ENCODE measurements around the gene SHKBP1. TPM values are rescaled to one million over a fixed set of nuclear protein-coding genes. Genes with fewer than 3 reads are reported as not detected.

SHKBP1 gene
- total and polyA plus RNA-seq, 2 of the 13 experiments (the other 11 are each of a cell fraction or from before 2014, with no cell fraction given), result 16.2 to 17.4 TPM

DNA sequence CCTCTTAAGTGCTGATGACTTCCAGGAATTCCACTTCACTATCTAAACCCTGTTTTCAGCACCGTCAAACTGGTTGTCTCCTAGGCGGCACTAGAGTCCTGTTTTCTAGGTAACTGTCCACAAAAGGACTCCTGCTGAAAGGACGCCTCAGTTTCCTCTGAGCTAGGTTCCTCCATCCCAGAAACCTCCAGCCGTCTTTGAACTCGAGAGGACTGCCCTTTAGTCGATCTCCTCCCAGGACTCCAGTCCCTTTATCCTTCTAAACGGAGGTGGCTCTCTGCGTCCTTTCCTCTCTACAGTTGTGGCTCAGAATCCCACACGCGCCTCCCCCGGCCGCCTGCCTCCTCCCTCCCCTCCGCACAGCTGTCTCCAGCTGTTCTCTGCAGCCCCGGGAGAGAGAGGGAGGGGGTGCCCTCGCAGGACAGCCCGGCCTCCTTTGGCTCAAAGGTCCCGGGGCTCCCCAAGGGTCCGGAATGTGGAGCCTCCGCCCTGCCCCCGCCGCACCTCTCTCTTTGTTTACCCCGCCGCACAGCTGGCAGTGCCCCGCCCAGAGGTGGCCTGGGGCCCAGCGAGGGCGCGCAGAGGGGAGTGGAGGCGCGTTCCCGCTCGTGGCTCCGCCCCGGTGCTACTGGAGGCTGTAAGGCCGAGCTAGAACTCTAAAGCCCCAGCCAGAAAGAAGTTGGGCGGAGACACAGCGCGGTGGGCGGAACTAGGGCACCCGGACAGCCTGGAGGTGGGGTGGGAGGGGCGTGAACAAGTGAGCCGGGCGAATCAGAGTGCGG, 26.9 kb downstream of the SHKBP1 start (continued):
- TF ChIP-seq, protein P1, sequence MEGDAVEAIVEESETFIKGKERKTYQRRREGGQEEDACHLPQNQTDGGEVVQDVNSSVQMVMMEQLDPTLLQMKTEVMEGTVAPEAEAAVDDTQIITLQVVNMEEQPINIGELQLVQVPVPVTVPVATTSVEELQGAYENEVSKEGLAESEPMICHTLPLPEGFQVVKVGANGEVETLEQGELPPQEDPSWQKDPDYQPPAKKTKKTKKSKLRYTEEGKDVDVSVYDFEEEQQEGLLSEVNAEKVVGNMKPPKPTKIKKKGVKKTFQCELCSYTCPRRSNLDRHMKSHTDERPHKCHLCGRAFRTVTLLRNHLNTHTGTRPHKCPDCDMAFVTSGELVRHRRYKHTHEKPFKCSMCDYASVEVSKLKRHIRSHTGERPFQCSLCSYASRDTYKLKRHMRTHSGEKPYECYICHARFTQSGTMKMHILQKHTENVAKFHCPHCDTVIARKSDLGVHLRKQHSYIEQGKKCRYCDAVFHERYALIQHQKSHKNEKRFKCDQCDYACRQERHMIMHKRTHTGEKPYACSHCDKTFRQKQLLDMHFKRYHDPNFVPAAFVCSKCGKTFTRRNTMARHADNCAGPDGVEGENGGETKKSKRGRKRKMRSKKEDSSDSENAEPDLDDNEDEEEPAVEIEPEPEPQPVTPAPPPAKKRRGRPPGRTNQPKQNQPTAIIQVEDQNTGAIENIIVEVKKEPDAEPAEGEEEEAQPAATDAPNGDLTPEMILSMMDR (CRISPR knock-in tag; IDR thresholded peaks at IDR 0.05), result peak; percentile 39; the same call in 1 of the 2 replicates
- no peak for TF ChIP-seq IKZF1 (IDR thresholded peaks at IDR 0.05)
- no peak for TF ChIP-seq BRCA1 (CRISPR knock-in tag; IDR thresholded peaks at IDR 0.05)
- TF ChIP-seq ZNF883 (CRISPR knock-in tag; IDR thresholded peaks at IDR 0.05; ENCODE audit: not compliant biosample characterization), result no peak
- no peak for TF ChIP-seq ZFP41 (CRISPR knock-in tag; IDR thresholded peaks at IDR 0.05; ENCODE audit: borderline replicate concordance)
- peak; percentile 51; the same call in 1 of the 2 replicates for TF ChIP-seq SALL2 (CRISPR knock-in tag; IDR thresholded peaks at IDR 0.05)
- peak; percentile 88 for TF ChIP-seq ZNF501 (CRISPR knock-in tag; IDR thresholded peaks at IDR 0.05)
- TF ChIP-seq, protein P2, sequence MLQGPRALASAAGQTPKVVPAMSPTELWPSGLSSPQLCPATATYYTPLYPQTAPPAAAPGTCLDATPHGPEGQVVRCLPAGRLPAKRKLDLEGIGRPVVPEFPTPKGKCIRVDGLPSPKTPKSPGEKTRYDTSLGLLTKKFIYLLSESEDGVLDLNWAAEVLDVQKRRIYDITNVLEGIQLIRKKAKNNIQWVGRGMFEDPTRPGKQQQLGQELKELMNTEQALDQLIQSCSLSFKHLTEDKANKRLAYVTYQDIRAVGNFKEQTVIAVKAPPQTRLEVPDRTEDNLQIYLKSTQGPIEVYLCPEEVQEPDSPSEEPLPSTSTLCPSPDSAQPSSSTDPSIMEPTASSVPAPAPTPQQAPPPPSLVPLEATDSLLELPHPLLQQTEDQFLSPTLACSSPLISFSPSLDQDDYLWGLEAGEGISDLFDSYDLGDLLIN (CRISPR knock-in tag; IDR thresholded peaks at IDR 0.05; ENCODE audit: borderline replicate concordance), result no peak
- TF ChIP-seq ARHGAP35 (CRISPR knock-in tag; IDR thresholded peaks at IDR 0.05; ENCODE audit: borderline replicate concordance), result peak; percentile 83; the same call in 1 of the 2 replicates
- TF ChIP-seq MEIS2 (CRISPR knock-in tag; IDR thresholded peaks at IDR 0.05), result peak; percentile 79; the same call in 1 of the 2 replicates
- TF ChIP-seq KLF16 (CRISPR knock-in tag; IDR thresholded peaks at IDR 0.05), result peak in 1 of 2 experiments; percentile 92; a peak in 1 of 4 replicates
- TF ChIP-seq ZBTB7A (CRISPR knock-in tag; IDR thresholded peaks at IDR 0.05), result peak; percentile 45; the same call in 1 of the 2 replicates
- TF ChIP-seq ZNF577 (CRISPR knock-in tag; IDR thresholded peaks at IDR 0.05; ENCODE audit: borderline replicate concordance, low read depth), result no peak
- no peak for TF ChIP-seq ZSCAN20 (CRISPR knock-in tag; IDR thresholded peaks at IDR 0.05; ENCODE audit: borderline replicate concordance)
- no peak for TF ChIP-seq GLI4 (CRISPR knock-in tag; IDR thresholded peaks at IDR 0.05; ENCODE audit: borderline replicate concordance)
- no peak for TF ChIP-seq ZNF256 (CRISPR knock-in tag; conservative IDR thresholded peaks at IDR 0.05)
- TF ChIP-seq EHMT2 (IDR thresholded peaks at IDR 0.05; ENCODE audit: borderline replicate concordance, low read depth, low read length), result no peak
- TF ChIP-seq MATR3 (CRISPR knock-in tag; IDR thresholded peaks at IDR 0.05), result no peak
- peak; percentile 96 for TF ChIP-seq MAZ (IDR thresholded peaks at IDR 0.05; ENCODE audit: borderline replicate concordance, low read depth, low read length)
- peak; percentile 99 for TF ChIP-seq MAZ (CRISPR knock-in tag; IDR thresholded peaks at IDR 0.05; ENCODE audit: low read depth)
- peak; percentile 89; the same call in 1 of the 2 replicates for TF ChIP-seq MEF2D (CRISPR knock-in tag; IDR thresholded peaks at IDR 0.05)
- peak; percentile 95 for TF ChIP-seq TARDBP (CRISPR knock-in tag; IDR thresholded peaks at IDR 0.05)
- TF ChIP-seq REPIN1 (CRISPR knock-in tag; IDR thresholded peaks at IDR 0.05; ENCODE audit: borderline replicate concordance, low read depth), result peak; percentile 71; the same call in 1 of the 2 replicates
- no peak for TF ChIP-seq ZNF296 (CRISPR knock-in tag; conservative IDR thresholded peaks at IDR 0.05)
- TF ChIP-seq, protein P3, sequence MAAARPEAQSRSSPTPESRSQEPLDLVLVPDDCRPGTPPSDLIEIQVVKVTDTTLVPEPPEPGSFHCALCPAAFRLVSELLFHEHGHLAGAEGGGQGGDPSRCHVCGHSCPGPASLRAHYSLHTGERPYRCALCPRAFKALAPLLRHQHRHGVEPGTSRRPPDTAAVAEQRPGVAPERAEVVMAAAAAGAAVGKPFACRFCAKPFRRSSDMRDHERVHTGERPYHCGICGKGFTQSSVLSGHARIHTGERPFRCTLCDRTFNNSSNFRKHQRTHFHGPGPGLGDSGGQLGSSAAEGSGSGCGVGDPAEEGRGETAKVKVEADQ (CRISPR knock-in tag; IDR thresholded peaks at IDR 0.05; ENCODE audit: borderline replicate concordance), result no peak
